IPS-18a (cell line): Measurements from ENCODE around the gene MROH8.

ENCODE experiments used
- H3K27ac ChIP-seq: one replicate; pipeline ENCODE4 v1.5.1; 2013; ENCODE audit warnings: low read length
- H3K27me3 ChIP-seq: one replicate; pipeline ENCODE4 v1.6.1; 2013; ENCODE audit warnings: mild to moderate bottlenecking, low read length; ENCODE audit not compliant: control insufficient read depth, insufficient read depth
- H3K36me3 ChIP-seq: one replicate; pipeline ENCODE4 v1.6.1; 2013; ENCODE audit warnings: low read depth, low read length; ENCODE audit not compliant: control insufficient read depth
- H3K4me1 ChIP-seq: one replicate; pipeline ENCODE4 v1.6.1; 2013; ENCODE audit warnings: low read depth, low read length; ENCODE audit not compliant: control insufficient read depth
- H3K4me3 ChIP-seq: one replicate; pipeline ENCODE4 v1.5.1; 2013; ENCODE audit warnings: low read length
- H3K9ac ChIP-seq: one replicate; pipeline ENCODE4 v1.6.1; 2013; ENCODE audit warnings: mild to moderate bottlenecking, low read length, moderate library complexity
- H3K9me3 ChIP-seq: one replicate; pipeline ENCODE4 v1.6.1; 2013; ENCODE audit warnings: low read depth, low read length; ENCODE audit not compliant: control insufficient read depth

Gene MROH8

GRCh38 chr20:37111926-37112455 is 67.4 kb downstream of the MROH8 start:
- no peak overlapping the region for H3K27ac ChIP-seq
- H3K9ac ChIP-seq: no peak overlapping the region
- no peaks in the 10 kb centered on the region for H3K36me3 ChIP-seq
- no peaks in the 10 kb centered on the region for H3K9me3 ChIP-seq
- no peak overlapping the region for H3K4me3 ChIP-seq
- H3K27me3 ChIP-seq: no peaks in the 10 kb centered on the region
- no peaks in the 10 kb centered on the region for H3K4me1 ChIP-seq

GRCh38 chr20:37108676-37109075 is 70.7 kb downstream of the MROH8 start:
- Histone ChIP-seq H3K36me3 (no peaks in the 10 kb centered on the region), H3K9ac (no peak overlapping the region), H3K4me3 (no peak overlapping the region), H3K27me3 (no peaks in the 10 kb centered on the region), H3K27ac (no peak overlapping the region), H3K4me1 (no peaks in the 10 kb centered on the region), H3K9me3 (no peaks in the 10 kb centered on the region)

DNA sequence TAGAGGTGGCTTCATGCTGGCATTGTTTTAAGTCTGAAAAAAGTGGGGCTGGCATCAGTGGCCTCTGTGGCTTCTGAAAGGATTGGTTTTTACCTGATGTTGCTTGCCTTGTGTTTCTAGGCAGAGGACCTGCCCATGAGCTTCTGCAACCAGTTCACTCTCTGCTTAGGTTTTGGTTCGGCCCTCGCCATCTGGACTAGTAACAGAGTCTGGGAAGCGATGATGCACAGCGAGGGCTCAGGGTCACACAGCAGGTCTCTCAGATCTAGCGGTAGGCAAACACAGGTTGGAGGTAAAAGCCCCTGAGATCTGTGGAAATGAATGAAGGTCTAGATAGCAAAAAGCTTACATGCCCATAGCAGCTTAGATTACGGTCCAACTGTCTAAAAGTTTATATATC is 76.8 kb downstream of the MROH8 start:
- no peak overlapping the region for H3K4me3 ChIP-seq
- H3K27ac ChIP-seq: no peak overlapping the region
- no peaks in the 10 kb centered on the region for H3K9me3 ChIP-seq
- H3K36me3 ChIP-seq: no peaks in the 10 kb centered on the region
- no peak overlapping the region for H3K9ac ChIP-seq
- H3K27me3 ChIP-seq: no peaks in the 10 kb centered on the region
- no peaks in the 10 kb centered on the region for H3K4me1 ChIP-seq

DNA sequence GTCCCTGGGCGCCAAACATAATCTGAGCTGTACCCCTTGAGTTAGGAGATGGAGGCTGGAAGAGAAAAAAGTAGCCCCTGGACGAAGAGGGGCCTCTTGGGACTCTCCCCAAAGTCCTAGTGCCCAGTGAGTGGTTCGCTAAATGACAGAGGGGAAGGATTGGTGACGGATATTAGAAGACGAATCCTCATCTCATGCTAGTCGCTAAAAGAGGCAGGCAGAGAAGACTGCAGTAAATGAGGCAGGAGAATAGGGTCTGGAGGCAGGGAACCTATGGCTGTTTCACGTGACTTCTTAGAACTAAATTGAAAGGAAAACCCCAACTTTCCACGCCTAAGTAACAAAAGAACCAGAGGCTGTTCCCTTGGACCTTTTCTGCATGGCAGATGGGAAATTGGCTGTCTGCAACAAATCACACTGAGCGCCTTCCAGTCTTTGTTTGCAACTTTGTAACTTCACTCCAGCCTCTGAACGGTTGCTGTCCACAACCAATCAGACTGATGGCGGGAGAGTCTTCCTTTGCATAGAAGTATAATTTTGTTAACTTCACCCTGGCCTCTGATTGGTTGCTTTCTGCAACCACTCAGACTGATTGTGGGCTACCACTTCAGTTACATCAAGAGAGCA is 82.8 kb downstream of the MROH8 start:
- H3K36me3 ChIP-seq: peaks cover 4% of the 10 kb centered on the region
- H3K9ac ChIP-seq: peak overlapping the region; percentile 98
- no peaks in the 10 kb centered on the region for H3K9me3 ChIP-seq
- peak overlapping the region; percentile 98 for H3K27ac ChIP-seq
- H3K4me3 ChIP-seq: peak overlapping the region; percentile 87
- no peaks in the 10 kb centered on the region for H3K27me3 ChIP-seq
- H3K4me1 ChIP-seq: peaks cover 12% of the 10 kb centered on the region

DNA sequence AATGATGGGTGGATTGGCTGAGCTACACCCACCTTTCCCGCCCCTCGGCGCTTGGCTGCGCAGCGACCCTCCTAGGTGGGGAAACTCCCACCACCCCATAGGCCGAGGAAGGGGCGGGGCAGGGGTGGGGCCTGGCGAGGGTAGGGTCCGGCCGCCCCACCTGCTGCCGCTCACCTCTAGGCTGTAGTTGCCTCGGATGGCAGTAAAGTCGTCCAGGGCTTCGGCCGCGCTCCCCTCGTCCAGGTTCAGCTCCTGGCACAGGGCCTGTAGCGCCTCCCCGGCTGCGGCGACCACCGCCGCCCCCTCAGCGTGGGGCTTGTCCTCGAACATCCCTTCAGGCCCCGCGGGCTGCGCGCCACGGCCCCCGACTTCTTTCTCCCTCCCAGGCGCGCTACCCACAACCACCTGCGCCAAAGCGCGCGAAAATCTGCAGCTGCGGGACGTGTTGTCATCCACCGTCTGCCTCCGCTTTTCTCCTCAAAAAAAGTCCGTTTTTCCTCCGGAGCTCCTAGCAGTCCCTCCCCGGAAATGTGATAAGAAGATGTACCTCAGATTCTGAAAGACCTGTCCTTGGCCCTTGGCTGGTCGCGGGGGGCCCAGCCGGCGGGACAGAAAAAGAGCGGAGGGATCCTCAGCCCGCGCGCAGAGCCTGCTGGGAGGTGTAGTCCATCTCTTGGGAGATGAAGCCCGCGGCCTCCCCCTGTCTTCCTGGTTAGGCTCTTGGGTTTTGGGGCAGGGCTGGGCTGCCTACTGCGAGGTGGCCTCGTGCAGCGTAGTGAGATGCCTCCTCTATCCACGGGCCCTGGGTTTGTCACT is 83.5 kb downstream of the MROH8 start, which contains the start of gene RBL1:
TSS of gene RBL1 (minus strand) at position 399 of the 816 bp plus-strand sequence. CDS start at position 330, 69 bp downstream.
- Histone ChIP-seq H3K27ac (peak within 1 kb of the TSS; percentile 98), H3K36me3 (peaks cover 4% of the 10 kb centered on the region), H3K9ac (peak within 1 kb of the TSS; percentile 98), H3K9me3 (no peaks in the 10 kb centered on the region), H3K4me1 (peaks cover 12% of the 10 kb centered on the region), H3K27me3 (no peaks in the 10 kb centered on the region), H3K4me3 (peak within 1 kb of the TSS; percentile 87)

- Histone ChIP-seq H3K9ac (peak overlapping the region; percentile 98), H3K36me3 (peaks cover 7% of the 10 kb centered on the region), H3K4me1 (peaks cover 12% of the 10 kb centered on the region), H3K27me3 (no peaks in the 10 kb centered on the region), H3K9me3 (no peaks in the 10 kb centered on the region), H3K27ac (peak overlapping the region; percentile 97), H3K4me3 (peak overlapping the region; percentile 87)
Observed at GRCh38 chr20:37095108-37095598, 84.2 kb downstream of the MROH8 start.

DNA sequence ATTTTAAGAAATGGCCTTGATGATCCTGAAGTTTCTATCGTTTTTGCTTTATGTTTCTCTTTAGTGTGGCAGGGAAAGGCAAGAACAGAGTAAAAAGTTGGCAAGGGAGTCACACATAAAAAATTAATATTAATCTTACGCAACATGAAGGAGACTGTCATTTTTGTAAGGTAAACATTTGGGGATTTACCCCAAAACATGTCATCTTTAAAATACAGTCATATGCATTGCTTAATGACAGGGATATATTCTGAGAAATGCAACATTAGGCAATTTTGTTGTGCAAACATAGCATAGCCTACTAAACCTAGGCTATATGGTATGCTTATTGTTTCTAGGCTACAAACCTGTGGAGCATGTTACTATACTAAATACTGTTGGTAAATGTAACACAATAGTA is 88.9 kb downstream of the MROH8 start:
- Histone ChIP-seq H3K4me1 (peaks cover 6% of the 10 kb centered on the region), H3K27me3 (no peaks in the 10 kb centered on the region), H3K9me3 (no peaks in the 10 kb centered on the region), H3K27ac (no peak overlapping the region), H3K36me3 (peaks cover 26% of the 10 kb centered on the region), H3K4me3 (no peak overlapping the region), H3K9ac (no peak overlapping the region)

DNA sequence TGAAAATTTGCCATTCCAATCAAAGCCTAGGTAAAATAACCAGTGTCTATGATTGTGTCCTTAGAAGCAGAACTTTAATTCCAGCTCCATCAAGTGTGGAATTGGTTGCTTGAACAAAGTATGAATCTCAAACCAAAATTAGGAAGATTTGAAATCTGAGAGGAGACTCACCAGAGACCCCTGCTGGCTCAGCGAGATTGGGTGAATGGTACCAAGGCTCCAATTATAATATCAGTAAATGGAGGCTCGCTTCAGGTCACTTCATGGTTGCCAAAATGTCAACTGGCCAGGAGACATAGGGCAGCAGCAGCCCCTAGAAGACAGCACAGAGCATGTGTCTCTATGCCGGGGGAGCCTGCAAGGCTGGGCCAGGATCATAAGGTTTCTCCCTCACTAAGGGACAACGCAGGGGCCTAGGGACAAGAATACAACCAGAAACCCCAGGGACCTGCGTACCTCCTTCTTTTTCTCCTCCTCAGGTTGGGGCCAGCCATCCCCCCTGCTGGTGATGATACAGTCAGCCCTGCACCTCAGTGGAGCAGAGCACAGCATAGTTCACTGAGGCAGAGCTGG is 97.5 kb downstream of the MROH8 start:
- Histone ChIP-seq H3K27me3 (no peaks in the 10 kb centered on the region), H3K36me3 (peaks cover 10% of the 10 kb centered on the region), H3K27ac (no peak overlapping the region), H3K4me3 (no peak overlapping the region), H3K9ac (no peak overlapping the region), H3K4me1 (no peaks in the 10 kb centered on the region), H3K9me3 (no peaks in the 10 kb centered on the region)

- no peak overlapping the region for H3K9ac ChIP-seq
- H3K36me3 ChIP-seq: peaks cover 4% of the 10 kb centered on the region
Observed at GRCh38 chr20:37077009-37077408, 102.3 kb downstream of the MROH8 start.

DNA sequence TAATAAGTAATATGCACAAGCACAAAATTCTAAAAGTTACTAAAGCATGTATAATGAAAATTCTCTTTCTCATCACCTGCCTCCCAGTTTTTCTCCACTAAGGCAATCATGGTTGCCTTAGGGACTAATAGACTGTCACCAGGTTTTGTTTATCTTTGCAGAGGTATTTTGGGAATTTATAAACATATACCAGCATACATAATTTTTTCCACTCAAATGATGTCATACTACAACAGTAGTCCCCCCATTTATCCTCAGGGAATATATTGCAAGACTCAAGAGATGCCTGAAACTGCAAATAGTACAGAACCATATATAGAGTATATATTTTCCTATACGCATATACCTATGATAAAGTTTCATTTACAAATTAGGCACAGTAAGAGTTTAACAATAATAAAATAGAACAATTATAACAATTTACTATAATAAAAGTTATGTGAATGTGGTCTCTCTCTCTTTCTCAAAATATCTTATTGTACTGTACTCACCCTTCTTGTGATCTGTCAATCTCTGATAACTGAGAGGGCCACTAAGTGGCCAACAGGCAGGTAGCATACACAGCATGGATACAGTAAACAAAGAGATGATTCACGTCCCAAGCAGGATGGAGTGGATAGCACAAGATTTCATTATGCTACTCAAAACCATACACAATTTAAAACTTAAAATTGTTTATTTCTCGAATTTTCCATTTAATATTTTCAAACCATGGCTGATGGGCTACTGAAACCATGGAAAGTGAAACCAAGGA is 103.2 kb downstream of the MROH8 start:
- Histone ChIP-seq H3K4me1 (no peaks in the 10 kb centered on the region), H3K9me3 (peaks cover 5% of the 10 kb centered on the region), H3K27ac (no peak overlapping the region), H3K4me3 (no peak overlapping the region), H3K36me3 (peaks cover 4% of the 10 kb centered on the region), H3K27me3 (no peaks in the 10 kb centered on the region), H3K9ac (no peak overlapping the region)

More at GRCh38 chr20:37077009-37077408, 102.3 kb downstream of the MROH8 start:
- Histone ChIP-seq H3K27ac (no peak overlapping the region), H3K4me1 (no peaks in the 10 kb centered on the region), H3K9me3 (peaks cover 5% of the 10 kb centered on the region), H3K27me3 (no peaks in the 10 kb centered on the region), H3K4me3 (no peak overlapping the region)
